DND-41 (cell line): ENCODE measurements around the gene MPI.

Source experiments
- EZH2 ChIP-seq: IDR thresholded peaks from 3 replicates; pipeline ENCODE4 v1.6.1; 2012; ENCODE audit warnings: borderline replicate concordance, low read depth, mild to moderate bottlenecking, moderate library complexity, low read length, inconsistent platforms; ENCODE audit not compliant: severe bottlenecking
- TF ChIP-seq, protein P1 (sequence below): IDR thresholded peaks from 2 replicates; pipeline ENCODE4 v1.5.1; 2012; ENCODE audit warnings: borderline replicate concordance, low read length, moderate library complexity, mild to moderate bottlenecking; ENCODE audit not compliant: poor library complexity, severe bottlenecking; ENCODE audit errors: extremely low read depth

DNA sequence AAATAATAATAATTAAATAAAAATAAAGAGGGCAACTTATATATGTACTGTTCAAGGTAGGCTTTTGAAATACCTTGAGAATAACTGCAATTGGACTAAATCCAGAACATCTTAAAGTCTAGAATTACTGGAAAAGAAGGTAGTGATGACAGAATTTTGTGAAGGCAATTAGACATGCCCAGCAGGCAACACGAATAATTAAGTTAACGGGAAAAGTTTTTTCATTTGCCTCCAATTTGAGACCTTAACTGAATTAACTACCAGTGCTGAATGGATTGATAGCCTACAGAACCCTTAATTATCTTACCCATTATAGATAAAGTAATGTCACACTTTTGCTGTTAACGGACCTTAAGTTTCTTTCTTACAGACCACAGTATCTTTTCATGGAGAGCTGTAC, 34.7 kb downstream of the MPI start:
- TF ChIP-seq, protein P1, sequence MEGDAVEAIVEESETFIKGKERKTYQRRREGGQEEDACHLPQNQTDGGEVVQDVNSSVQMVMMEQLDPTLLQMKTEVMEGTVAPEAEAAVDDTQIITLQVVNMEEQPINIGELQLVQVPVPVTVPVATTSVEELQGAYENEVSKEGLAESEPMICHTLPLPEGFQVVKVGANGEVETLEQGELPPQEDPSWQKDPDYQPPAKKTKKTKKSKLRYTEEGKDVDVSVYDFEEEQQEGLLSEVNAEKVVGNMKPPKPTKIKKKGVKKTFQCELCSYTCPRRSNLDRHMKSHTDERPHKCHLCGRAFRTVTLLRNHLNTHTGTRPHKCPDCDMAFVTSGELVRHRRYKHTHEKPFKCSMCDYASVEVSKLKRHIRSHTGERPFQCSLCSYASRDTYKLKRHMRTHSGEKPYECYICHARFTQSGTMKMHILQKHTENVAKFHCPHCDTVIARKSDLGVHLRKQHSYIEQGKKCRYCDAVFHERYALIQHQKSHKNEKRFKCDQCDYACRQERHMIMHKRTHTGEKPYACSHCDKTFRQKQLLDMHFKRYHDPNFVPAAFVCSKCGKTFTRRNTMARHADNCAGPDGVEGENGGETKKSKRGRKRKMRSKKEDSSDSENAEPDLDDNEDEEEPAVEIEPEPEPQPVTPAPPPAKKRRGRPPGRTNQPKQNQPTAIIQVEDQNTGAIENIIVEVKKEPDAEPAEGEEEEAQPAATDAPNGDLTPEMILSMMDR, result no peak
- TF ChIP-seq EZH2, result no peak
